Muscle of back (tissue), 11 donors: ENCODE results near the gene BCL2L15. TPM values are rescaled to one million over a fixed set of nuclear protein-coding genes. Genes with fewer than 3 reads are reported as not detected.
A peak's percentile ranks its signal among the peaks of the same experiment; 100 is the strongest.
"Not testable (repeated sequence)": the region's sequence is repeated elsewhere in the genome, so short reads cannot be mapped to it uniquely, and the experiment has no call there.

ENCODE experiments used
- DNase-seq, 3 donors: peaks; one replicate each; pipeline versions ENCODE4 v3.0.0 to v3.0.0-alpha.2; 2013
- polyA plus RNA-seq, 10 donors: library from polyadenylated mRNA; unstranded; fragments of 120-200 nt; gene quantifications; one replicate each; pipeline ENCODE4 v1.2.1, GENCODE V29; 2013; ENCODE audit not compliant: insufficient read length in 10 of 10

The BCL2L15 gene
- polyA plus RNA-seq, 10 donors, result 0.19 to 2.1 (median 0.47) TPM

GRCh38 chr1:113872219-113872935 lies 15.0 kb downstream of the BCL2L15 start:
- DNase-seq, result peak in 1 of 3 donors; percentile 11

GRCh38 chr1:113871597-113872113 lies 15.7 kb downstream of the BCL2L15 start, which contains the start of gene PTPN22:
TSS of gene PTPN22 (minus strand) at chr1:113871712.
- peak; percentile 18 to 59 (median 21) for DNase-seq

GRCh38 chr1:113870778-113871177 lies 16.6 kb downstream of the BCL2L15 start:
- DNase-seq, result no peak

- peak in 1 of 3 donors; percentile 28 for DNase-seq
Observed at GRCh38 chr1:113868387-113869083, 18.8 kb downstream of the BCL2L15 start.

GRCh38 chr1:113861641-113862040 lies 25.7 kb downstream of the BCL2L15 start:
- DNase-seq, result no peak

GRCh38 chr1:113860891-113861290 lies 26.5 kb downstream of the BCL2L15 start:
- DNase-seq, result peak in 1 of 3 donors; percentile 63

GRCh38 chr1:113859478-113860175 lies 27.8 kb downstream of the BCL2L15 start:
- DNase-seq, result peak in 1 of 3 donors; percentile 14

GRCh38 chr1:113858982-113859381 lies 28.4 kb downstream of the BCL2L15 start:
- DNase-seq, result no peak

- DNase-seq, result no peak
Observed at GRCh38 chr1:113858418-113858817, 29.0 kb downstream of the BCL2L15 start.

- DNase-seq, result no peak
Observed at GRCh38 chr1:113857776-113858175, 29.6 kb downstream of the BCL2L15 start.

- peak in 1 of 3 donors; percentile 53 for DNase-seq
Observed at GRCh38 chr1:113856401-113856790, 31.0 kb downstream of the BCL2L15 start.

GRCh38 chr1:113855630-113856400 lies 31.6 kb downstream of the BCL2L15 start:
- DNase-seq, result no peak

GRCh38 chr1:113854234-113854633 lies 33.1 kb downstream of the BCL2L15 start:
- DNase-seq, result no peak

GRCh38 chr1:113852694-113853093 lies 34.7 kb downstream of the BCL2L15 start:
- DNase-seq, result not testable (repeated sequence)

- DNase-seq, result no peak
Observed at GRCh38 chr1:113850127-113850796, 37.1 kb downstream of the BCL2L15 start.

- DNase-seq, result no peak
Observed at GRCh38 chr1:113849072-113849471, 38.3 kb downstream of the BCL2L15 start.

- no peak for DNase-seq
Observed at GRCh38 chr1:113846391-113847035, 40.9 kb downstream of the BCL2L15 start.

- DNase-seq, result no peak
Observed at GRCh38 chr1:113836534-113836933, 50.8 kb downstream of the BCL2L15 start.

- peak; percentile 35 to 62 (median 47) for DNase-seq
Observed at GRCh38 chr1:113835686-113836290, 51.6 kb downstream of the BCL2L15 start.

- DNase-seq, result no peak
Observed at GRCh38 chr1:113834716-113835115, 52.7 kb downstream of the BCL2L15 start.
